ENCODE results near the gene CDA.

DNA sequence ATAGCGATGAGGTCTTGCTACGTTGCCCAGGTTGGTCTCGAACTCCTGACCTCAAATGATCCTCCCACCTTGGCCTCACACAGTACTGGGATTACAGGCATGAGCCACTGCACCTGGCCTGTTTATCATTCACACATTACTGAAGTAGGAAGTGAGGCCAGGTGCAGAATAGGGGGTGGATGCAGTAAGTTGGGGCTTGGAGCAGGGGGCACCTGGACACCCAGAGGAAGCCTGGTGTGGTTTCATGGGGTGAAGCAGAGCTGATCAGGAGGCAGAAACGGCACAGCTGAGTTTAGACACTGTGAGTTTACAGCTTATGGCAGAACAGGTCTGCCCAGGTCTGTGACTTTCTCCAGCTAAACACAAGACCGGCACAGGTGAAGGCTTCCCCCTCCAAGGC is 4.9 kb downstream of the CDA start:
- TF ChIP-seq, protein P1, sequence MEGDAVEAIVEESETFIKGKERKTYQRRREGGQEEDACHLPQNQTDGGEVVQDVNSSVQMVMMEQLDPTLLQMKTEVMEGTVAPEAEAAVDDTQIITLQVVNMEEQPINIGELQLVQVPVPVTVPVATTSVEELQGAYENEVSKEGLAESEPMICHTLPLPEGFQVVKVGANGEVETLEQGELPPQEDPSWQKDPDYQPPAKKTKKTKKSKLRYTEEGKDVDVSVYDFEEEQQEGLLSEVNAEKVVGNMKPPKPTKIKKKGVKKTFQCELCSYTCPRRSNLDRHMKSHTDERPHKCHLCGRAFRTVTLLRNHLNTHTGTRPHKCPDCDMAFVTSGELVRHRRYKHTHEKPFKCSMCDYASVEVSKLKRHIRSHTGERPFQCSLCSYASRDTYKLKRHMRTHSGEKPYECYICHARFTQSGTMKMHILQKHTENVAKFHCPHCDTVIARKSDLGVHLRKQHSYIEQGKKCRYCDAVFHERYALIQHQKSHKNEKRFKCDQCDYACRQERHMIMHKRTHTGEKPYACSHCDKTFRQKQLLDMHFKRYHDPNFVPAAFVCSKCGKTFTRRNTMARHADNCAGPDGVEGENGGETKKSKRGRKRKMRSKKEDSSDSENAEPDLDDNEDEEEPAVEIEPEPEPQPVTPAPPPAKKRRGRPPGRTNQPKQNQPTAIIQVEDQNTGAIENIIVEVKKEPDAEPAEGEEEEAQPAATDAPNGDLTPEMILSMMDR (IDR thresholded peaks at IDR 0.05; ENCODE audit: insufficient read depth, low read depth, low read length), result no peak
- TF ChIP-seq EZH2 (IDR thresholded peaks at IDR 0.05; ENCODE audit: insufficient read depth, low read length), result no peak
